ENCODE results near the gene MARK2.
"Not testable (repeated sequence)": the region's sequence is repeated elsewhere in the genome, so short reads cannot be mapped to it uniquely, and the experiment has no call there.

Gene MARK2

DNA sequence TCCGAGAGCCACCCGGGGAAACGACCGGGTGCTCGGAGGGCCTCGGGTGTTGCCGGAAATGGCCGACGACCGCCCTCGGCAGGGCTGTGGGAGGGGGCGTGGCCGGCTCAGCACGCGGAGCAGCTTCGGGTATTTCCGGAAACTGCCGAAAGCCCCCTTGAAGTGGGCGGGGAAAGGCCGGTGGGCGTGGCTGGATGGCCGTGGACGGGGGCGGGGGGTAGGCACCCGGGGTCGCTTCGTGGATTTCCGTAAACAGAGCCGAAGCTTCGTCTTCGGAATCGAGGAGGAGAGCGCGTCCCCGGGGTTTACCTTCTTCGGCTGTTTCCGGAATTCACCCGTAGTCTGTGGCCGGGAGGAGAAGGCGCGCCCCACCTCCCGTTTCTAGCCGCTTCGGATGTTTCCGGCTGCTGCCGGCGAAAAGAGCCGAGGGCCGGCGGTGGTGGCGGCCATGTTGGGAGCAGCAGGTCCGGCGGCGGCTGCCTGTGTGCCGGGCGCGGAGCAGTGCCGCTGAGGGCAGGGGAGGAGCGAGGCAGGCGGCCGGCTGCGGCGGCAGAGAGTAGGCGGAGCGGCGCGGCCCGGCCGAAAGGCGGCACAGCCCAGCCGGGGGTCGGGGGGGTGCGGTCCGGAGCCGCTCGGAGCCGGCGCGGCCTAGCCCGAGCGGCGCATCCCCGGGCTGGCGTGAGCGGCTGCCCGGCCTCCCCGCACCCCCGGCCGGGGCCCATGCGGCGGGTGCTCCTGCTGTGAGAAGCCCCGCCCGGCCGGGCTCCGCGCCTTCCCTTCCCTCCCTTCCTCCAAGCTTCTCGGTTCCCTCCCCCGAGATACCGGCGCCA lies at the start of gene MARK2:
Gene MARK2 (plus strand): TSS at position 433 of the 830 bp plus-strand sequence. CDS start 397 bp downstream, at position 830.
- DNase-seq (ENCODE audit: low read depth, low spot score), result peak; percentile 99

DNA sequence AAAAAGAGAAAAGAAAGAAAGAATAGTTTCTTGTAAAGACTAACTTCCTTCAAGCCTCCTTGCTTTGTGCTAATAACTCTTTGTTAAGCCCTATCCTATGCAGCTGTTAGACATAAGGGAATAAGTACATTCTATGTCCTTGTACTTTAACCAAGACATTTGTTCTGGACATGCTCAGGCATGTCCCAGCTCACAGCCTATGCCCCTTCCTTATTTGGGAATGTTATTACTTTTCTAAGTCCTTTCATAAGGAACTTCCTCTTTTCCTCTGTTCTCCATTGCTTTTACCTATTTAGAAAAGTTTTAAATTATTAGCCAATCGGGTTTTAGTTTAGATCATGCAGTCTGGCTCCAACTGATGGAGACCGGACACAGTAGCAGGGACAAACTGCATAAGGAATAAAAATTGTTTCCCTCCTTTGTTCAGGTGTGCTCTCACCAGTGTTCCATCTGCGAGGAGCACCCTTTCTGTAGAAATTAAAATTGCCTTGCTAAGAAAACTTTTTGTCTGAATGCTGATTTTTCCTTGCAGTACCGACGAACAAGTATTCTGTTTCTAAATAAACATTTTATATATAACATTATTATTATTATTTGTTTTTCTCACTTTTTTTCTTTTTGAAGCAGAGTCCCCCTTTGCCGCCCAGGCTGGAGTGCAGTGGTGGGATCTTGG lies 47.3 kb upstream of the MARK2 start:
- DNase-seq (ENCODE audit: low read depth, low spot score), result no peak

DNA sequence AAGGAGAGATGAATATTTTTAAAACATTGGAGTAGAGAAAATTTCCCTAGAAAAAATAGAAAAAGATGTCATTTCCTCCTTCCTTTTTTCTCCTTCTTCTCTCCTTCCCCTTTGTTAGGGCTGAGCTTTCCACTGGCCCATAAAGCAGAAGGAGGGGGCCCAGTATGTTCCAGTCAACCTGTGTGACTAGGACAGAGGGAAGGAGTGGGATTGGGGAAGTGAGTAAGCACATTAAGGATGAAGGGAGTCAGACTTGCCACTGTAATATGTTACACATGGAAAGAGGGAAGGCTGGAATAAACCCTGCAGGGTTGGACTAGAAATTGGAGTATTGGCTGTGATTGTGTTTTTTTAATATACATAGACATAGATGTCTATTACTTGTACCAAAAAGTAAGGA lies 45.7 kb upstream of the MARK2 start:
- no peak for DNase-seq (ENCODE audit: low read depth, low spot score)

DNA sequence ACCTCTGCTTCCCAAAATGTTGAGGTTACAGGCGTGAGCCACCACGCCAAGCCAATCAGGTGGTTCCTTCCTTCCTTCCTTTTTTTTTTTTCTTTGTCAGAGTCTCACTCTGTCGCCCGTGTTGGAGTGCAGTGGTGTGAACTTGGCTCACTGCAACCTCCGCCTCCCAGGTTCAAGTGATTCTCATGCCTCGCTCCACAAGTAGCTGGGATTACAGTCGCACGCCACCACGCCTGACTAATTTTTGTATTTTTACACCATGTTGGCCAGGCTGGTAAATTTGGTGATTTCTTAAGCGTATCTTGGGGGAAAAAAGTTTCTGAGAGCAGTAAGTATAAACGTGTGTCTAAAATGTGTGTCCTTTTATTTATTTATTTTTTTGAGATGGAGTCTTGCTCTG lies 43.8 kb upstream of the MARK2 start:
- DNase-seq (ENCODE audit: low read depth, low spot score), result no peak

DNA sequence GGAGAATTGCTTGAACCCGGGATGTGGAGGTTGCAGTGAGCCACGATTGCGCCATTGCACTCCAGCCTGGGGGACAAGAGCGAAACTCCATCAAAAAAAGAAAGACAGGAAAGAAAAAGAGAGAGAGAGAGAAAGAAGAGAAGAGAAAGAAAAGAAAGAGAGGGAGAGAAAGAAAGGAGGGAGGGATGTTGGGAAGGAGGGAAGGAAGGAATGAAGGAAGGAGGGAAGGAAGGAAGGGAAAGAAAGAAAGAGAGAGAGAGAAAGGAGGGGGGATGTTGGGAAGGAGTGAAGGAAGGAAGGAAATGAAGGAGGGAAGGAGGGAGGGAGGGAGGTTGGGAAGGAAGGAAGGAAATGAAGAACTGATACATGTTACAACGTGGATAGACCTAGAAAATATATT lies 38.0 kb upstream of the MARK2 start:
- no peak for DNase-seq (ENCODE audit: low read depth, low spot score)

DNA sequence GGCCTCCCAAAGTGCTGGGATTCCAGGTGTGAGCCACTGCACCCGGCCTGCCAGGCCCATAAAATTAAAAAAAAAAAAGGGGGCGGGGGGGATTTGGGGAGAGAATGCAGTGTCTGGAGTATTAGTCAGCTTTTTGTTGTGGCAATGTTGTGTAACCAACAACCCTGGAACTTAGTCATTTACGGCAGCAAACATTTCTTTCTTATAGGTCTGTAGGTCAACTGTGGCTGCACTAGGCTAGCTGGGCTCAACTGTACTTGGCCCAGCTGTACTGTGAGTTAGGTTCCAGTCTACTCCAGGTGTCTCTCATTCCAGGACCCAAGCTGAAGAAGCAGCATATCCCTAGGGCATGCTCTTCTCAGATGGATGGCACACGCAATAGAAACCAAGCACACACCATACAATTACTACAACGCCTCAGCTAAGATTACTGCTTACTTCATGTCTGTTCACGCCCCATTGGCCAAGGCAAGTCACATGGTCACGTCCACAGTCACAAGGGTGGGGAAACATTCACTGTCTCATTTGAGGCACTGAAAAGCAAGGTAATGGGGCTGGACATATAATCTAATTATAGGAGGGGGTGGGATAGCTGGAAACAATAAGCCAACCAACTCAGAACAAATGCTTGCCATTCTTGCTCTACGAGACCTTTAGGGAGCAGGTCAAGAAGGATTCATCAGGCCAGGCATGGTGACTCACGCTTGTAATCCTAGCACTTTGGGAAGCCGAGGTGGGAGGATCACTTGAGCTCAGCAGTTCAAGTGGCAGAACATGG lies 36.1 kb upstream of the MARK2 start:
- DNase-seq (ENCODE audit: low read depth, low spot score), result no peak

DNA sequence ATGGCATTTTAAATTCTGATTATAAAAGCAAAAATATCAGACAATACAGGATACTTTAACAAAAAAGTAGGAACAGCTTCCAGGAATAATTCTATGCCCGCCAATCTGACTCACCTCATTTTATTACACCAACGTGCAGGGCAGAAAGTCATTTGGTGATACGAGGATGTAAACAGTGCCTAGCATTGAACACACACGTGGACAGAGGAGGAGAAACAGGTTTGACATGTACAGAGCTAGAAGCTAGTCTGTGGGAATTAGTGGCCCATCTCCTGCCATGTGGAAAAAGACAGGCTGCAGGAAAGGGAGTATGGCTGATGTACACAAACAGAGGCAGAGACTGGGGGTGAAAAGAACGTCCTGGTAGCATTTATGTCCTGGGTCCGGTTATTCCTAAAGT lies 34.7 kb upstream of the MARK2 start:
- no peak for DNase-seq (ENCODE audit: low read depth, low spot score)

DNA sequence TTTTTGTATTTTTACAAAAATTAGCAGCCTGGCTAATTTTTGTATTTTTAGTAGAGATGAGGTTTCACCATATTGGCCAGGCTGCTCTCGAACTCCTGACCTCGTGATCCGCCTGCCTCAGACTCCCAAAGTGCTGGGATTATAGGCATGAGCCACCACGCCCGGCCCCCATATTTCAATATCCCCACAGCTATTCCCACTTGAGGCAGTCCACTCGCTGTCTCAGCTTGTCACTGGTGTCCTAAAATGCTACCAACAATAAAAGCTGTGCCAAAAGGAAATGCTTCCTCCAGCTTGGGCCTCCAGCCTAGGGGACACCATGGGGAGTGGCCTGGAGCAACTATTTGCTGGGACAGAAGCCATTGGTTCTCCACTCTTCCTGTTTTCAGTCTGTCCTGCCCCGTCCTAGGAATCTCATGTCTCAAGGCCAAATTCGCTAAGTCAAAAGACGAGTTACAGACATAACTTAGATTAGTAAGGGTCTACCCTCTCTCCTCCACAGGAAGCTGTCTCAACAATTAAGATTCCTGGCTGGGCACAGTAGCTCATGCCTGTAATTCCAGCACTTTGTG lies 33.0 kb upstream of the MARK2 start:
- no peak for DNase-seq (ENCODE audit: low read depth, low spot score)

DNA sequence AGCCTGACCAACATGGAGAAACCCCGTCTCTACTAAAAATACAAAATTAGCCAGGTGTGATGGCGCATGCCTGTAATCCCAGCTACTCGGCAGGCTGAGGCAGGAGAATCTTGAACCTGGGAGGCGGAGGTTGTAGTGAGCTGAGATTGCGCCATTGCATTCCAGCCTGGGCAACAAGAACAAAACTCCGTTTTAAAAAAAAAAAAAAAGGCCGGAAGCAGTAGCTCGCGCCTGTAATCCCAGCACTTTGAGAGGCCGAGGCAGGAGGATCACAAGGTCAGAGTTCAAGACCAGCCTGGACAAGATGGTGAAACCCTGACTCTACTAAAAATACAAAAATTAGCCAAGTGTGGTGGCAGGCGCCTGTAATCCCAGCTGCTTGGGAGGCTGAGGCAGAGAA lies 28.5 kb upstream of the MARK2 start:
- DNase-seq (ENCODE audit: low read depth, low spot score), result not testable (repeated sequence)

DNA sequence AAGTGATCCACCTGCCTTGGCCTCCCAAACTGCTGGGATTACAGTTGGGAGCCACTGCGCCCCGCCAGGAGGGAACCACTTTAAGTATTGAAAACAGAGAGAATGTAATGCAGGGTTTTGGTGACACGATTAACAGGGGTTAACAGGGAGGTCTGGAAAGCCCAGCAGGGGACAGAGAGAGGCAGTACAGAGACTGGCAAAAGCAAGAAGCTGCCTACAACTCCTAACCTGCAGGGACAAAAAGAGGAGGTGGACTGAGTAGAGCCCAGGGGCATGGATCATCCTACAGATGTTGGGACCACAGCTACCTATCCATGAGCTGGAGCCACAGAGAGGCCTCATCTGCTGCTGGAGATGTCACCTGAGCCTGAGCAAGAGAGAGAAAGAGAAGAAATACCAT lies 27.4 kb upstream of the MARK2 start:
- no peak for DNase-seq (ENCODE audit: low read depth, low spot score)

DNA sequence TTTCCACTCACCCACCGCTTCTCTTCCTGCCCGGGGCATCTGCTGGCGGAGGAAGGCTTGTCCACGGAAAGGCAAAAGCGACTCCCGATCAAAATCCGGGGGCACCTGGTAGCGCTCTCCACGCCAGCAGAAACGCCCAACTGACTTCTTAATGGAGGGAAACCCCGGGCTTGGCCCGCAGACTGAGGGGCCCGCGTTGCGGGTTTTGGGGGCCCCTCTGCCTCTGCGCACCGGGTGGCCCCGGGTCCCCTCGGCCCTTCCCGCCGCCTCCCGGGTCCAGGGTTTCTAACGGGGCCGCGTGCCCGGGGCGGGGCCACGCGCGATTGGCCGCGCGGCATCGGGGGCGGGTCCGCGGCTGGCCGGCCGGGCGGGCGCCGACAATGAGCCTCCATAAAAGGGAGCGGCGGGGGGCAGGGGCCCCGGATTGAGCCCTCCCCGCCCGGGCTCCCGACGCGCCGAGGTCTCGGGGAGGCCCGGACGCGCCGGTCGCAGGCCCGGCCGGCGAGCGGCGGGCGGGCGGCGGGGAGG lies 25.8 kb upstream of the MARK2 start, which contains the start of gene SPINDOC:
Gene SPINDOC (plus strand): TSS at position 422 of the 528 bp plus-strand sequence. CDS start 231 bp downstream, outside the sequence.
- DNase-seq (ENCODE audit: low read depth, low spot score), result peak; percentile 93

DNA sequence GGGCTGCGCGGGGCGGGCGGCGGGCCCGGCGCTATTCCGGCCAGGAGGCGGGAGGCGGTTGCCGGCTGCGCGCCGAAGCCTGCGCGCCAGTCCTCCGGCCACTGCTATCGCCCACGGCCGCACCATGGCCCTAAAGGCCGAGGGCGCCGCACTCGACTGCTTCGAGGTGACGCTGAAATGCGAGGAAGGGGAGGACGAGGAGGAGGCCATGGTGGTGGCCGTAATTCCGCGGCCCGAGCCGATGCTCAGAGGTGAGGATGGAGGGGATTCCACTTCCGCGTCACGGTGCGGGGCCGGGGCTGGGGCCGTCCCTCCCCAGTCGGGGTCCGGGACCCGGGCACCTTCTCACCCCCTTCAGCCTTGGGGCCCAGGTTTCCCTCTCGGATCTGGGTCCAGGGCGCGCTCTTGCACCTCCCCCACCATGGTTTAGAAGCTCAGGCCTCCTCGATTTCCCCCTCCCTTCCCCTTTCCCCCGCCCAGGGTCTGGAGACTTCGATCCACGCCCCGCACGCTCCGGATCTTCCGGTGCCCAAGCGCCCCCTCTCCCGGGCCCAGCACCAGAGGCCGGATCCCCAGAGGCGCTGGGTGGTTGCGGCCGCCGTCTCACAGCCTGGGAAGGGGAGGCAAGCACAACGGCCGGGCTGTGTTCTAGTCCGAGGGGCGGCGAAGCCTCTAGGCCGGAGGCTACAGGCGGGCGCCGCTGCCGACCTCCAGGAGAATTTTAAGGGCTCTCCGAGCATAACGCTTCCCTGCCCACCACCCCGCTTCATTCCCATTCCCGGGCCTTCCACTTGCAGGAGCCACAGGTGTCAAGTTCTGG lies 25.1 kb upstream of the MARK2 start:
- peak; percentile 77 for DNase-seq (ENCODE audit: low read depth, low spot score)

DNA sequence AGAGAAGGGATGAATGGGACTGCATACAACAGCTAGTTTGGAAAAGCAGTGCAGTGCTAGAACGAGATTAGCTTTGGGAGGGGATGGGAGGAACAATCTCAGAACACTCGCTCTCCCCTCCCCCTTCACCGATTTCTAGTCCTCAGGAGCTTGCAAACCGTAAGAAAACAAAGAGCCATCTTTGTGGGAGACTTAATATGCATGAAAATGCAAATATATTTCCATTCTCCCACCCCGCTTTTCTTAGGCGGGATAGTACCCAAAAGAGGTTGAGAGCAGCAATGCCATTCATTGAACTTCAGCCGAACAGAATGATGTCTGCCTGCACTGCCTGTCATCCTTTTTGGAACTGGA lies 24.6 kb upstream of the MARK2 start:
- no peak for DNase-seq (ENCODE audit: low read depth, low spot score)

DNA sequence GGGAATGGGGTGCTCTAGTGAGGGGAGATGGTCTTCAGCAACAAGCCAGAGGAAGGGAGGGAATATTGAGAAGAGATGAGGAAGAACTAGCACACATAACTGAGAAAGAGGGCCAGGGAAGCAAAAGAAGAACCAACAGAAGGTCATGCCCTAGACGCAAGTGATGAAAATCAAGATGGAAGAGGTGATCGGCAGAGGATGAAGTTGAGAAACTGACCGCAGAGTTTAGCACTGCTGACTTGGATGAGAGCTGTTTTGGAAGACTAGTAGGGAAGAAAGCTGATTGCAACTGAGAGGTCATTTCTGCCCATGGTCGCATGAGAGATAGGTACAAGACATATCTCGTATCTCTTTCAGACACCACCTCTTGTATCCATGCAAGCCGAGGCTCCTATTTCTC lies 22.7 kb upstream of the MARK2 start:
- no peak for DNase-seq (ENCODE audit: low read depth, low spot score)

DNA sequence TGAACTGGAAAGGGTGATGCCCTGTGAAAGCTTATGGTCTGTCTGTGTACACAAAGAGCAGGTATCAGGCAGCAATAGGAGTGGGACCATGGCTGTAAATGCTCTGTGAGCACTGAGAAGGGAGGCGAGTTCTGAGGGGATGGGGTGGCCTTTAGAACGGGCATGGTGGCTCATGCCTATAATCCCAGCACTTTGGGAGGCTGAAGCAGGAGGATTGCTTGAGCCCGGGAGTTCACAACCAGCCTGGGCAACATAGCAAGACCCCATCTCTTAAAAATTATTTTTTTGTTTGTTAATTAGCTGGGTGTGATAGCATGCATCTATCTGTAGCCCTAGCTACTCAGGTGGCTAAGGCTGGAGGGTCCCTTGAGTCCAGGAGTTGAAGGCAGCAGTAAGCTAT lies 22.2 kb upstream of the MARK2 start:
- no peak for DNase-seq (ENCODE audit: low read depth, low spot score)

DNA sequence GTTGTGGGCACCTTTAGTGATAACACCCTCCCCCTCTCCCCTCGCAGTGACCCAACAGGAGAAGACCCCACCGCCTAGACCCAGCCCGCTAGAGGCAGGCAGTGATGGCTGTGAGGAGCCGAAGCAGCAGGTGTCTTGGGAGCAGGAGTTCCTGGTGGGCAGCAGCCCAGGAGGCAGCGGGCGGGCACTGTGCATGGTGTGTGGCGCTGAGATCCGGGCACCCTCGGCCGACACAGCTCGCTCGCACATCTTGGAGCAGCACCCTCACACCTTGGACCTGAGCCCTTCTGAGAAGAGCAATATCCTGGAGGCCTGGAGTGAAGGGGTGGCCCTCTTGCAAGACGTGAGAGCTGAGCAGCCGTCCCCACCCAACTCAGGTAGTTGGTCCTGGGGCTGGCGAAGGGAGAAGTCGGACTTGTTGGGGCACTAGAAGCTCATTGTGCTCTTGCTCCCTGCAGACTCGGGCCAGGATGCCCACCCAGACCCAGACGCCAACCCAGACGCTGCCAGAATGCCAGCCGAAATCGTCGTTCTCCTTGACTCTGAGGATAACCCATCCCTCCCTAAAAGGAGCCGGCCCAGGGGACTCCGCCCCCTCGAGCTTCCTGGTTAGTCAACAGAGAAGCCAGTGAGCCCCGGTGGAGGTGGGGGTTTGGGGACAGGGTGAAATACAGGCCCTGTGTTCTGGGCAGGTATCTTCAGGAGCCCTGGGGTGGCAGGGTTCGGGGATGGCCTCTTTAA lies 21.0 kb upstream of the MARK2 start:
- no peak for DNase-seq (ENCODE audit: low read depth, low spot score)

DNA sequence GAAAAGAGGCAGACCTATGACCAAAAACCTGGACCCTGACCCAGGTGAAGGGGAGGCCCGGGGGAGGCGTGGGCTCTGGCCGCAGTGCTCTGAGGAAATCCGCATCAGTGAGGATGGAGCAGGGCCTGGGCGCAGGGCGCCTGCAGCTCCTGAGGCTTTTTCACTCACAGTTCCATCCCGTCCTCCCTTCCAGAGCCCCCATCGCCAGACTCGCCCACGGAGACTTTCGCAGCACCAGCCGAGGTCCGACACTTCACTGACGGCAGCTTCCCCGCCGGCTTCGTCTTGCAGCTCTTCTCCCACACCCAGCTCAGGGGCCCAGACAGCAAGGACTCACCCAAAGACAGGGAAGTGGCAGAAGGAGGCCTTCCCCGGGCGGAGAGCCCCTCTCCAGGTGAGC lies 20.3 kb upstream of the MARK2 start:
- DNase-seq (ENCODE audit: low read depth, low spot score), result no peak

DNA sequence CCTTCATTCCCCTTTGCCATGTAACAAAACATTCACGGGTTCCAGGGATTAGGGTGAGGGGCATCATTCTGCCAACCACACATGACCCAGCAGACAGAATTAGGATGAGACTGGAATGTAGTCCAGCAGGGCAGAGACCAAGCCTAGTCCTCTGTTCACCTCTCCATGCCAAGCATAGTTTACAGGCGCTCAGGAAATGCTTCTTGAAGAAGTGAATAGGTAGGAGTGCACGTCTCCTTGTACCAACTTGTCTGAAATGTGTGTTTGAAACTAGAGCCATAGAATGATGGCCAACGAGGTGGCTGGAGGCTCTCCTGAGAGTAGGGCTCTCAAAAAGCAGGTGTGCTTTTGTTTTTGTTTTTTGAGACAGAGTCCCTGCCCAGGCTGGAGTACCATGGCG lies 17.5 kb upstream of the MARK2 start:
- DNase-seq (ENCODE audit: low read depth, low spot score), result no peak

DNA sequence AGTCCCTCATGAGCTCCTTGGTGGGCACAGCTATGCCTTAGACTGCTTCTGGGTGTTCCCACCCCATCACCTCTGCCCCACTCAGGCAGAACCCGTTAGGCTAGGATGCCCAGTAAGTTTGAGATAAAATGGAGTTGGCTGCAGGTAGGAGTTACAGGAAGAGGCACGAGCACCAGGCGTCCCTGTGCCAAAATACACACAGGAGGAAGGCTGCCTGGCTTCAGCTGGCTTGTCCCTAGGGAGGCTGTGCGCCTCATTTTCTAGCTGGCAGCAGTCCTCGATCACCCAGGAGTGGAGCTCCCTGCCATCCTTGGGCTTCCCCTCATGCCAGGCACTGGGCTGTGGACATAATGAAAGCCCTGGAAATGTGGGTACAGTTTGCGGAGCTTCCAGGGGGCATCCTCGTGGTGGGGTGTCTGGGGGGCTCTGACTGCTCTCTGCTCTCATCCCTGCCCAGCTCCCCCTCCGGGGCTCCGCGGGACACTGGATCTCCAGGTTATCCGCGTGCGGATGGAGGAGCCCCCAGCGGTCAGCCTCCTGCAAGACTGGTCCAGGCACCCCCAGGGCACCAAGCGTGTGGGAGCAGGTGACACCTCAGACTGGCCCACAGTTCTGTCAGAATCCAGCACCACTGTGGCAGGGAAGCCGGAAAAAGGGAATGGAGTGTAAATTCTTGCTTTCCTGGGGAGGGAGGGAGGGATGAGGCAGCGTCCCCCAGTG lies 12.3 kb upstream of the MARK2 start:
- DNase-seq (ENCODE audit: low read depth, low spot score), result no peak
